Keratinocyte (primary cell): ENCODE measurements around the gene ADARB2.

Experiments
- EZH2 ChIP-seq: IDR thresholded peaks from one replicate; pipeline ENCODE4 v1.6.1; 2012; ENCODE audit warnings: inconsistent platforms, mild to moderate bottlenecking, low read length, moderate library complexity
- TF ChIP-seq, protein P1 (sequence below), 3 experiments: IDR thresholded peaks in 1 of 3; conservative IDR thresholded peaks in 1 of 3; optimal IDR thresholded peaks in 1 of 3; 2 replicates in 2 of 3; 3 replicates in 1 of 3; pipeline versions ENCODE3 to v1.5.1; 2011; ENCODE audit warnings: low read length in 3 of 3, mild to moderate bottlenecking in 3 of 3, moderate library complexity in 2 of 3, control low read depth in 1 of 3, inconsistent platforms in 1 of 3; ENCODE audit not compliant: insufficient read depth in 2 of 3; ENCODE audit errors: extremely low read depth in 1 of 3

DNA sequence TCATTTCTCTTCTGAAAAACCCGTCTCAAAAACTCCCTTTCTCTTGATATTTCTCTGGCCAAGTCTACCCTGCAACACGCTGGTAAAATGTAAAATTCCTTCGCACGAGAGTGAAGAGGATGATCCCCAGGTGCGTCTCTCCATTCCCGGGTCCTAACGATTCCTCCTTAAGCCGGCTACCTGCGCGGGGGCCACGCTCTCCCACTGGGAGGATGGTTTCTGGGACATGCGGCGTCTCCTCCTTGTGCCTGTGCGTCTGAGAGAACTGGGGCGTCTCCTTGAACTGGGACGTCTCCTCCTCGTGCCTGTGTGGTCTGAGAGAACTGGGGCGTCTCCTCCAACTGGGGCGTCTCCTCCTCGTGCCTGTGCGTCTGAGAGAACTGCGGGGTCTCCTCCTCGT lies 531.2 kb downstream of the ADARB2 start:
- TF ChIP-seq, protein P1, sequence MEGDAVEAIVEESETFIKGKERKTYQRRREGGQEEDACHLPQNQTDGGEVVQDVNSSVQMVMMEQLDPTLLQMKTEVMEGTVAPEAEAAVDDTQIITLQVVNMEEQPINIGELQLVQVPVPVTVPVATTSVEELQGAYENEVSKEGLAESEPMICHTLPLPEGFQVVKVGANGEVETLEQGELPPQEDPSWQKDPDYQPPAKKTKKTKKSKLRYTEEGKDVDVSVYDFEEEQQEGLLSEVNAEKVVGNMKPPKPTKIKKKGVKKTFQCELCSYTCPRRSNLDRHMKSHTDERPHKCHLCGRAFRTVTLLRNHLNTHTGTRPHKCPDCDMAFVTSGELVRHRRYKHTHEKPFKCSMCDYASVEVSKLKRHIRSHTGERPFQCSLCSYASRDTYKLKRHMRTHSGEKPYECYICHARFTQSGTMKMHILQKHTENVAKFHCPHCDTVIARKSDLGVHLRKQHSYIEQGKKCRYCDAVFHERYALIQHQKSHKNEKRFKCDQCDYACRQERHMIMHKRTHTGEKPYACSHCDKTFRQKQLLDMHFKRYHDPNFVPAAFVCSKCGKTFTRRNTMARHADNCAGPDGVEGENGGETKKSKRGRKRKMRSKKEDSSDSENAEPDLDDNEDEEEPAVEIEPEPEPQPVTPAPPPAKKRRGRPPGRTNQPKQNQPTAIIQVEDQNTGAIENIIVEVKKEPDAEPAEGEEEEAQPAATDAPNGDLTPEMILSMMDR (optimal IDR thresholded peaks at IDR 0.05 in 1 of 3, IDR thresholded peaks at IDR 0.05 in 1 of 3, conservative IDR thresholded peaks at IDR 0.05 in 1 of 3; ENCODE audit: extremely low read depth in 1 of 3, insufficient read depth in 2 of 3, low read length in 3 of 3), result no peak
- TF ChIP-seq EZH2, result no peak
